ENCODE results near the gene NFIC.
A peak's percentile ranks its signal among the peaks of the same experiment; 100 is the strongest.
"Not testable (repeated sequence)": the region's sequence is repeated elsewhere in the genome, so short reads cannot be mapped to it uniquely, and the experiment has no call there.

The NFIC gene

GRCh38 chr19:3374369-3375112, 8.2 kb downstream of the NFIC start:
- DNase-seq (ENCODE audit: low read depth in 1 of 2, low spot score in 1 of 2) = peak in 1 of 2 experiments; percentile 57
- in situ Hi-C loops (cut with HindIII; ENCODE audit: low pct_unique_long_range_greater_than_20kb, low sequenced_read_pairs) = no loop called here
- TF ChIP-seq JUND (IDR thresholded peaks at IDR 0.05; ENCODE audit: low read depth) = no peak

- in situ Hi-C loops (cut with HindIII; ENCODE audit: low pct_unique_long_range_greater_than_20kb, low sequenced_read_pairs) = no loop called here
- TF ChIP-seq JUND (IDR thresholded peaks at IDR 0.05; ENCODE audit: low read depth) = no peak
Measured at GRCh38 chr19:3375221-3376090, 9.1 kb downstream of the NFIC start.

GRCh38 chr19:3376091-3376455, 9.7 kb downstream of the NFIC start:
- DNase-seq (ENCODE audit: low read depth in 1 of 2, low spot score in 1 of 2); in situ Hi-C loops (cut with HindIII; ENCODE audit: low pct_unique_long_range_greater_than_20kb, low sequenced_read_pairs): not testable (repeated sequence)

More at GRCh38 chr19:3375221-3376090, 9.1 kb downstream of the NFIC start:
- no peak for DNase-seq (ENCODE audit: low read depth in 1 of 2, low spot score in 1 of 2)

- DNase-seq (ENCODE audit: low read depth in 1 of 2, low spot score in 1 of 2) = no peak
- no peak for TF ChIP-seq JUND (IDR thresholded peaks at IDR 0.05; ENCODE audit: low read depth)
- in situ Hi-C loops (cut with HindIII; ENCODE audit: low pct_unique_long_range_greater_than_20kb, low sequenced_read_pairs) = no loop called here
Measured at GRCh38 chr19:3378352-3379150, 12.2 kb downstream of the NFIC start.

- no peak for TF ChIP-seq JUND (IDR thresholded peaks at IDR 0.05; ENCODE audit: low read depth)
- DNase-seq (ENCODE audit: low read depth in 1 of 2, low spot score in 1 of 2) = no peak
- in situ Hi-C loops (cut with HindIII; ENCODE audit: low pct_unique_long_range_greater_than_20kb, low sequenced_read_pairs) = no loop called here
Measured at GRCh38 chr19:3380829-3381228, 14.4 kb downstream of the NFIC start.

GRCh38 chr19:3381701-3382372, 15.5 kb downstream of the NFIC start:
- DNase-seq (ENCODE audit: low read depth in 1 of 2, low spot score in 1 of 2) = no peak
- in situ Hi-C loops (cut with HindIII; ENCODE audit: low pct_unique_long_range_greater_than_20kb, low sequenced_read_pairs) = no loop called here
- no peak for TF ChIP-seq JUND (IDR thresholded peaks at IDR 0.05; ENCODE audit: low read depth)

- in situ Hi-C loops (cut with HindIII; ENCODE audit: low pct_unique_long_range_greater_than_20kb, low sequenced_read_pairs) = no loop called here
- TF ChIP-seq JUND (IDR thresholded peaks at IDR 0.05; ENCODE audit: low read depth) = no peak
Measured at GRCh38 chr19:3382460-3383100, 16.2 kb downstream of the NFIC start.

GRCh38 chr19:3383121-3383722, 16.8 kb downstream of the NFIC start:
- TF ChIP-seq JUND (IDR thresholded peaks at IDR 0.05; ENCODE audit: low read depth) = no peak
- in situ Hi-C loops (cut with HindIII; ENCODE audit: low pct_unique_long_range_greater_than_20kb, low sequenced_read_pairs) = no loop called here
- DNase-seq (ENCODE audit: low read depth in 1 of 2, low spot score in 1 of 2) = no peak

More at GRCh38 chr19:3382460-3383100, 16.2 kb downstream of the NFIC start:
- DNase-seq (ENCODE audit: low read depth in 1 of 2, low spot score in 1 of 2) = no peak

GRCh38 chr19:3386447-3387234, 20.3 kb downstream of the NFIC start:
- in situ Hi-C loops (cut with HindIII; ENCODE audit: low pct_unique_long_range_greater_than_20kb, low sequenced_read_pairs) = no loop called here
- DNase-seq (ENCODE audit: low read depth in 1 of 2, low spot score in 1 of 2) = no peak

GRCh38 chr19:3387645-3388589, 21.5 kb downstream of the NFIC start:
- TF ChIP-seq JUND (IDR thresholded peaks at IDR 0.05; ENCODE audit: low read depth) = no peak
- in situ Hi-C loops (cut with HindIII; ENCODE audit: low pct_unique_long_range_greater_than_20kb, low sequenced_read_pairs) = no loop called here
- DNase-seq (ENCODE audit: low read depth in 1 of 2, low spot score in 1 of 2) = peak in 1 of 2 experiments; percentile 91

More at GRCh38 chr19:3386447-3387234, 20.3 kb downstream of the NFIC start:
- TF ChIP-seq JUND (IDR thresholded peaks at IDR 0.05; ENCODE audit: low read depth) = no peak
